H9 (cell line): ENCODE results near the gene ATG4B. TPM values are rescaled to one million over a fixed set of nuclear protein-coding genes. Genes with fewer than 3 reads are reported as not detected.

ENCODE experiments used
- DNase-seq: peaks from one replicate; pipeline ENCODE4 v3.0.0-alpha.2; 2017
- H2AFZ ChIP-seq: one replicate; pipeline ENCODE4 v1.6.1; 2013; ENCODE audit warnings: mild to moderate bottlenecking, low read length, control low read depth, moderate library complexity
- H2AK5ac ChIP-seq: 2 replicates; pipeline ENCODE4 v1.6.1; 2013; ENCODE audit warnings: low read length, control low read depth, mixed read lengths; ENCODE audit not compliant: insufficient read length
- H2BK120ac ChIP-seq: one replicate; pipeline ENCODE4 v1.6.1; 2013; ENCODE audit warnings: low read depth, mild to moderate bottlenecking, low read length, control low read depth, inconsistent platforms; ENCODE audit not compliant: poor library complexity, severe bottlenecking
- H2BK12ac ChIP-seq: 2 replicates; pipeline ENCODE4 v1.6.1; 2013; ENCODE audit warnings: low read length, control low read depth, mixed read lengths, low read depth; ENCODE audit not compliant: insufficient read length
- H2BK15ac ChIP-seq: 2 replicates; pipeline ENCODE4 v1.6.1; 2013; ENCODE audit warnings: low read depth, low read length, control low read depth
- H2BK20ac ChIP-seq: one replicate; pipeline ENCODE4 v1.6.1; 2013; ENCODE audit warnings: low read depth, mild to moderate bottlenecking, low read length, control low read depth, inconsistent platforms; ENCODE audit not compliant: poor library complexity, severe bottlenecking
- H2BK5ac ChIP-seq: 2 replicates; pipeline ENCODE4 v1.6.1; 2013; ENCODE audit warnings: low read length, control low read depth, mixed read lengths; ENCODE audit not compliant: insufficient read length
- H3K14ac ChIP-seq: 2 replicates; pipeline ENCODE4 v1.6.1; 2013; ENCODE audit warnings: low read length, control low read depth; ENCODE audit not compliant: insufficient read depth
- H3K18ac ChIP-seq: 2 replicates; pipeline ENCODE4 v1.6.1; 2013; ENCODE audit warnings: low read depth, mild to moderate bottlenecking, mixed read lengths, low read length, control low read depth; ENCODE audit not compliant: insufficient read length
- H3K23ac ChIP-seq: 2 replicates; pipeline ENCODE4 v1.6.1; 2013; ENCODE audit warnings: low read length, control low read depth, mixed read lengths, low read depth; ENCODE audit not compliant: insufficient read length
- H3K23me2 ChIP-seq: 2 replicates; pipeline ENCODE4 v1.6.1; 2013; ENCODE audit warnings: low read depth, mild to moderate bottlenecking, mixed read lengths, low read length, control low read depth; ENCODE audit not compliant: insufficient read length, poor library complexity, severe bottlenecking
- H3K27ac ChIP-seq: 2 replicates; pipeline ENCODE4 v1.5.1; 2013; ENCODE audit warnings: low read length, control low read depth, mixed read lengths, low read depth; ENCODE audit not compliant: insufficient read length
- H3K27me3 ChIP-seq: 2 replicates; pipeline ENCODE4 v1.6.1; 2013; ENCODE audit warnings: low read length, control low read depth, inconsistent platforms; ENCODE audit not compliant: insufficient read depth
- H3K4ac ChIP-seq: 2 replicates; pipeline ENCODE4 v1.6.1; 2013; ENCODE audit warnings: low read depth, mild to moderate bottlenecking, control low read depth, inconsistent platforms, low read length, moderate library complexity
- H3K4me1 ChIP-seq: 2 replicates; pipeline ENCODE4 v1.6.1; 2013; ENCODE audit warnings: low read length, control low read depth, inconsistent platforms; ENCODE audit not compliant: insufficient read depth
- H3K4me2 ChIP-seq: 2 replicates; pipeline ENCODE4 v1.6.1; 2013; ENCODE audit warnings: low read length, control low read depth, mixed read lengths; ENCODE audit not compliant: insufficient read length, insufficient read depth
- H3K56ac ChIP-seq: 2 replicates; pipeline ENCODE4 v1.6.1; 2013; ENCODE audit warnings: low read depth, mild to moderate bottlenecking, mixed read lengths, low read length, control low read depth; ENCODE audit not compliant: insufficient read length
- H3K79me1 ChIP-seq: 2 replicates; pipeline ENCODE4 v1.6.1; 2013; ENCODE audit warnings: low read depth, mild to moderate bottlenecking, moderate library complexity, low read length, control low read depth, inconsistent platforms; ENCODE audit not compliant: insufficient read depth, poor library complexity, severe bottlenecking
- H3K79me2 ChIP-seq: 2 replicates; pipeline ENCODE4 v1.6.1; 2013; ENCODE audit warnings: low read length, control low read depth, inconsistent platforms; ENCODE audit not compliant: insufficient read depth
- H3K9ac ChIP-seq: 2 replicates; pipeline ENCODE4 v1.6.1; 2013; ENCODE audit warnings: low read length, control low read depth, mixed read lengths; ENCODE audit not compliant: insufficient read length; ENCODE audit errors: extremely low read depth
- H3K9me3 ChIP-seq: one replicate; pipeline ENCODE4 v1.6.1; 2013; ENCODE audit warnings: low read depth, low read length, inconsistent platforms; ENCODE audit not compliant: control insufficient read depth
- H3T11ph ChIP-seq: one replicate; pipeline ENCODE4 v1.6.1; 2013; ENCODE audit warnings: mild to moderate bottlenecking, low read length, control low read depth, inconsistent platforms
- H4K20me1 ChIP-seq: one replicate; pipeline ENCODE4 v1.6.1; 2013; ENCODE audit not compliant: control insufficient read depth, insufficient read length, insufficient read depth
- H4K5ac ChIP-seq: 2 replicates; pipeline ENCODE4 v1.6.1; 2013; ENCODE audit warnings: low read depth, mild to moderate bottlenecking, mixed read lengths, low read length, control low read depth; ENCODE audit not compliant: insufficient read length
- H4K8ac ChIP-seq: replicated peaks from 2 replicates; pipeline ENCODE4 v1.6.1; 2013; ENCODE audit warnings: low read length, control low read depth, mixed read lengths, low read depth; ENCODE audit not compliant: insufficient read length
- H4K91ac ChIP-seq: 2 replicates; pipeline ENCODE4 v1.6.1; 2013; ENCODE audit warnings: low read depth, mild to moderate bottlenecking, moderate library complexity, mixed read lengths, low read length, control low read depth; ENCODE audit not compliant: insufficient read length
- H3K27ac Mint-ChIP-seq, 3 experiments: 2 replicates in 2 of 3; 3 replicates in 1 of 3; pipeline ENCODE4 v1.8.0; 2020 to 2021; ENCODE audit warnings: mixed read lengths in 3 of 3, mild to moderate bottlenecking in 1 of 3, moderate library complexity in 1 of 3
- H3K27me3 Mint-ChIP-seq: 2 replicates; pipeline ENCODE4 v1.8.0; 2021; ENCODE audit warnings: low read depth, mild to moderate bottlenecking, moderate library complexity, mixed read lengths
- H3K36me3 Mint-ChIP-seq, 3 experiments: 2 replicates in 2 of 3; 3 replicates in 1 of 3; pipeline ENCODE4 v1.8.0; 2020 to 2021; ENCODE audit warnings: low read depth in 3 of 3, mixed read lengths in 3 of 3; ENCODE audit not compliant: insufficient read depth in 1 of 3
- H3K4me1 Mint-ChIP-seq, 2 experiments: 2 replicates each; pipeline ENCODE4 v1.8.0; 2020; ENCODE audit warnings: mixed read lengths in 2 of 2
- H3K4me3 Mint-ChIP-seq, 2 experiments: 2 replicates in 1 of 2; 3 replicates in 1 of 2; pipeline ENCODE4 v1.8.0; 2020 to 2021; ENCODE audit warnings: mild to moderate bottlenecking in 2 of 2, mixed read lengths in 2 of 2, moderate library complexity in 1 of 2
- H3K9me3 Mint-ChIP-seq, 2 experiments: 2 replicates in 1 of 2; 3 replicates in 1 of 2; pipeline ENCODE4 v1.8.0; 2020; ENCODE audit warnings: mild to moderate bottlenecking in 2 of 2, mixed read lengths in 2 of 2, moderate library complexity in 1 of 2
- CTCF ChIP-seq: fragments of 200-600 bp; sonication (generic); conservative IDR thresholded peaks from 3 replicates; pipeline ENCODE4 v1.8.0; 2021; ENCODE audit warnings: antibody characterized with exemption, mild to moderate bottlenecking
- WGBS: extraction: QIAGEN DNeasy Blood & Tissue Kit; methylation state at CpG from one replicate; pipeline ENCODE4 v1.1.7; 2013; ENCODE audit warnings: missing lambda C conversion rate, low lambda C conversion rate, mixed read lengths; ENCODE audit not compliant: insufficient read length; ENCODE audit errors: extremely low coverage; 5-methylcytosine and 5-hydroxymethylcytosine counted together
- total RNA-seq: library from RNA; stranded (reverse); gene quantifications from 2 replicates; pipeline ENCODE4 v1.2.1, GENCODE V29; 2021

The ATG4B gene
- total RNA-seq, 1 experiment from 2014 or later = 105 TPM

GRCh38 chr2:241678784-241679540 lies 41.5 kb downstream of the ATG4B start:
- Histone ChIP-seq H4K91ac (no peak overlapping the region), H2BK12ac (no peak overlapping the region), H2BK20ac (no peak overlapping the region), H3T11ph (no peak overlapping the region), H3K56ac (no peak overlapping the region), H3K9me3 (no peaks in the 10 kb centered on the region), H3K27me3 (no peaks in the 10 kb centered on the region), H3K23me2 (no peaks in the 10 kb centered on the region), H3K79me2 (no peaks in the 10 kb centered on the region; the same call in 1 of the 2 replicates), H3K14ac (no peak overlapping the region), H4K8ac (no peak overlapping the region), H3K4ac (no peak overlapping the region), H2AFZ (no peak overlapping the region), H2BK120ac (no peak overlapping the region), H3K18ac (no peak overlapping the region), H3K23ac (no peak overlapping the region), H2BK5ac (no peak overlapping the region), H3K4me2 (no peak overlapping the region), H3K9ac (no peak overlapping the region), H3K27ac (no peak overlapping the region), H4K5ac (no peak overlapping the region), H4K20me1 (no peaks in the 10 kb centered on the region), H2BK15ac (no peak overlapping the region), H2AK5ac (no peak overlapping the region), H3K79me1 (no peaks in the 10 kb centered on the region), H3K4me1 (no peaks in the 10 kb centered on the region)
- DNase-seq = no peak
- H3K27ac Mint-ChIP-seq = 0 out of 7 replicates have a peak overlapping the region, but pooled peaks of 1 of the 3 experiments have one; percentile 29
- no peak overlapping the region for H3K4me3 Mint-ChIP-seq
- TF ChIP-seq CTCF = no peak
- peaks cover 35 to 86% (median 78%) of the 10 kb centered on the region in 3 experiments for H3K36me3 Mint-ChIP-seq
- no peaks in the 10 kb centered on the region for H3K4me1 Mint-ChIP-seq
- no peaks in the 10 kb centered on the region for H3K27me3 Mint-ChIP-seq
- no peaks in the 10 kb centered on the region for H3K9me3 Mint-ChIP-seq
- no CpG with 5 or more reads among the region's 22 CpGs for WGBS
